ENCODE results near the gene NPTXR.

The NPTXR gene

GRCh38 chr22:38823637-38824036 lies 20.2 kb downstream of the NPTXR start:
- Histone ChIP-seq H3K27me3 (replicated peaks; ENCODE audit: insufficient read depth, low read length) (peaks cover 58% of the 10 kb centered on the region), H3K9me3 (replicated peaks; ENCODE audit: insufficient read depth, low read length) (no peaks in the 10 kb centered on the region), H3K9me2 (replicated peaks; ENCODE audit: insufficient read depth, low read length) (no peaks in the 10 kb centered on the region), H3K9ac (ENCODE audit: low read length) (no peak overlapping the region), H3K27ac (ENCODE audit: low read length) (no peak overlapping the region), H3F3A (ENCODE audit: insufficient read depth, low read length) (no peaks in the 10 kb centered on the region), H2AFZ (ENCODE audit: low read length) (no peak overlapping the region), H3K4me2 (ENCODE audit: low read depth, low read length) (no peak overlapping the region), H4K20me1 (ENCODE audit: insufficient read depth, low read length) (no peaks in the 10 kb centered on the region), H3K36me3 (replicated peaks; ENCODE audit: insufficient read depth, low read length) (no peaks in the 10 kb centered on the region), H3K79me2 (ENCODE audit: low read length) (no peaks in the 10 kb centered on the region), H3K4me1 (ENCODE audit: low read length) (no peaks in the 10 kb centered on the region), H3K4me3 (ENCODE audit: low read length) (no peak overlapping the region)
- TF ChIP-seq EZH2phosphoT487 (IDR thresholded peaks at IDR 0.05; ENCODE audit: low read length) (no peak), CTCF (IDR thresholded peaks at IDR 0.05; ENCODE audit: low read length) (no peak), EZH2 (optimal IDR thresholded peaks at IDR 0.05; ENCODE audit: low read depth, low read length) (no peak)
- no peak for DNase-seq

- peaks cover 58% of the 10 kb centered on the region for H3K27me3 ChIP-seq (replicated peaks; ENCODE audit: insufficient read depth, low read length)
- H3K4me3 ChIP-seq (ENCODE audit: low read length): no peak overlapping the region
- H3K9me3 ChIP-seq (replicated peaks; ENCODE audit: insufficient read depth, low read length): no peaks in the 10 kb centered on the region
- H2AFZ ChIP-seq (ENCODE audit: low read length): no peak overlapping the region
- no peak for TF ChIP-seq EZH2 (optimal IDR thresholded peaks at IDR 0.05; ENCODE audit: low read depth, low read length)
- no peak for TF ChIP-seq CTCF (IDR thresholded peaks at IDR 0.05; ENCODE audit: low read length)
- no peak for TF ChIP-seq EZH2phosphoT487 (IDR thresholded peaks at IDR 0.05; ENCODE audit: low read length)
- no peak overlapping the region for H3K9ac ChIP-seq (ENCODE audit: low read length)
- no peaks in the 10 kb centered on the region for H3K9me2 ChIP-seq (replicated peaks; ENCODE audit: insufficient read depth, low read length)
- no peaks in the 10 kb centered on the region for H3F3A ChIP-seq (ENCODE audit: insufficient read depth, low read length)
- H3K27ac ChIP-seq (ENCODE audit: low read length): no peak overlapping the region
- no peaks in the 10 kb centered on the region for H3K79me2 ChIP-seq (ENCODE audit: low read length)
- H4K20me1 ChIP-seq (ENCODE audit: insufficient read depth, low read length): no peaks in the 10 kb centered on the region
- DNase-seq: no peak
- H3K4me1 ChIP-seq (ENCODE audit: low read length): no peaks in the 10 kb centered on the region
- H3K36me3 ChIP-seq (replicated peaks; ENCODE audit: insufficient read depth, low read length): no peaks in the 10 kb centered on the region
- no peak overlapping the region for H3K4me2 ChIP-seq (ENCODE audit: low read depth, low read length)
Observed at GRCh38 chr22:38823076-38823475, 20.8 kb downstream of the NPTXR start.

DNA sequence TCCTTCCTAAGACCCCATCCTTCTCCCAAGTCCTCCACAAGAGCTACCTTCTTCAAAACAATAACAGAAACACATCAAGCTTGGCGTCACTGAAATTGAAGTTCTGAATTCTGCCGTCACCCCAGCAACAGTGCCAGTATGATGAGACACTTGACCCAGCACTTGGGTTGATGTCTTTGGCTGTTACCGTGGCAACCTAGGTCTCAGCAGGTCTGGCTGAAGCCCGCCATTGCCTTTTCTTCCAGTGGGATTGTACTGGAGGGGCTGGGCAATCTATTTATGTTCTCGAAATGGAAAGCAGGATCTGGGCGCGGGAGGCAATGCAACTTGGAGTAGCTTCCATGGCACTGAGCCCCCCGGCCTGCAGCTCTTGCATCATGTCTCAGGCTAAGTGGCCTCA lies 23.8 kb downstream of the NPTXR start:
- Histone ChIP-seq H3K27ac (ENCODE audit: low read length) (no peak overlapping the region), H3K9me3 (replicated peaks; ENCODE audit: insufficient read depth, low read length) (no peaks in the 10 kb centered on the region), H3K4me3 (ENCODE audit: low read length) (no peak overlapping the region), H3K36me3 (replicated peaks; ENCODE audit: insufficient read depth, low read length) (no peaks in the 10 kb centered on the region), H3K79me2 (ENCODE audit: low read length) (no peaks in the 10 kb centered on the region), H3K4me2 (ENCODE audit: low read depth, low read length) (no peak overlapping the region), H3K9me2 (replicated peaks; ENCODE audit: insufficient read depth, low read length) (no peaks in the 10 kb centered on the region), H3K27me3 (replicated peaks; ENCODE audit: insufficient read depth, low read length) (peaks cover 61% of the 10 kb centered on the region), H3K9ac (ENCODE audit: low read length) (no peak overlapping the region), H2AFZ (ENCODE audit: low read length) (no peak overlapping the region), H3F3A (ENCODE audit: insufficient read depth, low read length) (no peaks in the 10 kb centered on the region), H4K20me1 (ENCODE audit: insufficient read depth, low read length) (no peaks in the 10 kb centered on the region), H3K4me1 (ENCODE audit: low read length) (no peaks in the 10 kb centered on the region)
- TF ChIP-seq EZH2phosphoT487 (IDR thresholded peaks at IDR 0.05; ENCODE audit: low read length) (no peak), CTCF (IDR thresholded peaks at IDR 0.05; ENCODE audit: low read length) (no peak), EZH2 (optimal IDR thresholded peaks at IDR 0.05; ENCODE audit: low read depth, low read length) (no peak)
- DNase-seq: no peak
